ENCODE measurements around the gene SNRK.

DNA sequence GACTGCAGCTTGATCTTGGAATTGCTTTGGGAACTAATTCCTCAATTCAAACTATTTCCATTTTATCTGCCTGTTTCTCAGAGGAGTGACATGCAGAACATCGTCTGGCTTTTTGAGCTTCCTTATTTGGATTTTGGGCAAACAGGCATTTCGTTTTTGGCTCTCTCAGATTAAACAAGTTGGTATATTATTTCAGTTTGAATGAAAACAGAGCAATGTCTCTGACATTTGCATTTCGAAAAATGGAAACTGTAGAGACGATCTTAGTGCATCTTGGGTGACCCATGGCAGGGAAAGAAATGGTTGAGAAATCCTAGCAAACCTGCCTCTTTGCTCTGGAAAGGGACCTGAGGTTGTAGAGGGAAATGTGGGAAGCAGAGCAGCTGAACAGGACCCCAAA, 33.0 kb upstream of the SNRK start:
- TF ChIP-seq, protein P1, sequence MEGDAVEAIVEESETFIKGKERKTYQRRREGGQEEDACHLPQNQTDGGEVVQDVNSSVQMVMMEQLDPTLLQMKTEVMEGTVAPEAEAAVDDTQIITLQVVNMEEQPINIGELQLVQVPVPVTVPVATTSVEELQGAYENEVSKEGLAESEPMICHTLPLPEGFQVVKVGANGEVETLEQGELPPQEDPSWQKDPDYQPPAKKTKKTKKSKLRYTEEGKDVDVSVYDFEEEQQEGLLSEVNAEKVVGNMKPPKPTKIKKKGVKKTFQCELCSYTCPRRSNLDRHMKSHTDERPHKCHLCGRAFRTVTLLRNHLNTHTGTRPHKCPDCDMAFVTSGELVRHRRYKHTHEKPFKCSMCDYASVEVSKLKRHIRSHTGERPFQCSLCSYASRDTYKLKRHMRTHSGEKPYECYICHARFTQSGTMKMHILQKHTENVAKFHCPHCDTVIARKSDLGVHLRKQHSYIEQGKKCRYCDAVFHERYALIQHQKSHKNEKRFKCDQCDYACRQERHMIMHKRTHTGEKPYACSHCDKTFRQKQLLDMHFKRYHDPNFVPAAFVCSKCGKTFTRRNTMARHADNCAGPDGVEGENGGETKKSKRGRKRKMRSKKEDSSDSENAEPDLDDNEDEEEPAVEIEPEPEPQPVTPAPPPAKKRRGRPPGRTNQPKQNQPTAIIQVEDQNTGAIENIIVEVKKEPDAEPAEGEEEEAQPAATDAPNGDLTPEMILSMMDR (IDR thresholded peaks at IDR 0.05; ENCODE audit: low read depth, low read length) = no peak
- no peak for TF ChIP-seq EZH2phosphoT487 (IDR thresholded peaks at IDR 0.05; ENCODE audit: low read depth)

All from OCI-LY3 (cell line).